ENCODE measurements around the gene FOXO3B. TPM values are rescaled to one million over a fixed set of nuclear protein-coding genes. Genes with fewer than 3 reads are reported as not detected.
"Not testable (repeated sequence)": the region's sequence is repeated elsewhere in the genome, so short reads cannot be mapped to it uniquely, and the experiment has no call there.

The FOXO3B gene
- total RNA-seq, 2 donors from 2014 or later = 4.5 to 4.6 TPM

DNA sequence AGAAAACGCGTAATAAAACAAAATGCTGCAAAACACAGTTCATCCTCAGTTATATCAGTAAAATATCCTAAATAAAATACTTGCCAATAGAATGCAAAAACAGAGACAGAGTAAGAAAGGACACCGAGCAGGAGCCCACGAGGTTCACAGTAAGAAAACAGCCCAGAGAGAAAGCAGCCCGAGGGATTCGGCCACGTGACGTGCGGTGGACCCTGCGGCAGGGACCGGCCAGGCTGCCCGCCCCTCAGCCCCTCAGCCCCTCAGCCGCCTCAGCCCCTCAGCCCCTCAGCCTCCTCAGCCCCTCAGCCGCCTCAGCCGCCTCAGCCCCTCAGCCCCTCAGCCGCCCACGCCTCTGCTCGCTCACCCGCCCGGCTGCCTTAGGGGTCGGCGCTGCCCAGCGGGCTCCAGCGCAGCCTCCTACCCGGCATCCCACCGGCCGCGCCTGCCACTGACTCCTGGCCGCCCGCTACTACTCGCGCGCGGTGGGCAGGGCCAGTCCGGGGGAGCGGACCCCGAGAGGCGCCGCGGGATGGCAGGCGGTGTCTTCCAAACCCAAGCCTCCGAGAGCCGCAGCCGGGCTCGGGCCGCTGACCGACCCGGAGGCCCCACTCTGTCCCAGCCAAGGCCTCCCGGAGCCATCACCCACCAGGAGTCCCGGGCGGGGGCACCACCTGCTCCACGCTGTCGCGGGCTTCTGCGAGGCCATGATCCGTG is 47.4 kb downstream of the FOXO3B start:
- not testable (repeated sequence) for H3K27ac Mint-ChIP-seq; H3K36me3 Mint-ChIP-seq (ENCODE audit: low read depth); ATAC-seq; H3K9me3 ChIP-seq (ENCODE audit: control insufficient read depth, low read length, poor library complexity, severe bottlenecking); H3K4me3 Mint-ChIP-seq; DNase-seq; H3K4me1 Mint-ChIP-seq
- H3K27me3 Mint-ChIP-seq = peaks cover 28% of the 10 kb centered on the region

Other genes with a start within 250 kb of the FOXO3B start
- not detected for gene LGALS9C, start 205.5 kb downstream of the FOXO3B start, total RNA-seq
- gene TBC1D28, start 37.9 kb downstream of the FOXO3B start, total RNA-seq = not detected
- gene FBXW10, start 61.7 kb upstream of the FOXO3B start, total RNA-seq = not detected
- gene TVP23B, start 98.9 kb upstream of the FOXO3B start, total RNA-seq = 10 to 100 TPM; 17.2 to 28.6 TPM
- 10 to 100 TPM; 26.3 to 27.9 TPM for gene PRPSAP2, start 175.8 kb upstream of the FOXO3B start, total RNA-seq

Measured in T-helper 17 cell (primary cell).